ENCODE measurements around the gene DMXL1. TPM values are rescaled to one million over a fixed set of nuclear protein-coding genes. Genes with fewer than 3 reads are reported as not detected.
"Not testable (repeated sequence)": the region's sequence is repeated elsewhere in the genome, so short reads cannot be mapped to it uniquely, and the experiment has no call there.

The DMXL1 gene
- polyA plus RNA-seq, 3 donors, result 8.2 to 10.7 (median 8.9) TPM

DNA sequence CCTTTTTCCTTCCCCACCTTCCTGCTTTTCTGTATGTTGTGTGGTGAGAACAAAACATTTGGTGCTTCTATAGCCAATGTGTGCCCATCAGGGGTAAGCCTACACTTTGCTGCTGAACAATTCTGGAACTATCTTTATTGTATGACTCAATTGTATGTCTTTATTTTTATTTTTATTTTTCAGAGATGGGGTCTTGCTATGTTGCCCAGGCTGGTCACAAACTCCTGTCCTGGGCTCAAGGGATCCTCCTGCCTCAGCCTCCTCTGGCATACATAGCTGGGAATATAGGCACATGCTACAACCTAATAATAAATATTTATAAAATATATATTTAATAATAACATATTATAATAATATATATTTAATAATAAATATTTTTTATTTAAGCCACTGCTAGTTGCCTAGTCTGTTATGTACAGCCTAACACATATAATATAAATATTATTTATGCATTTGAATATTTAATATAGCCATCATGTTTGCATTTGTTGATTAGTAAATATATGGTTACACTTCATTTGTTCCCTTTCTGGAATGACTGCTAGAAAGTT, 11.8 kb upstream of the DMXL1 start:
- no peak overlapping the region for H3K27ac ChIP-seq (ENCODE audit: low read depth, low read length)

DNA sequence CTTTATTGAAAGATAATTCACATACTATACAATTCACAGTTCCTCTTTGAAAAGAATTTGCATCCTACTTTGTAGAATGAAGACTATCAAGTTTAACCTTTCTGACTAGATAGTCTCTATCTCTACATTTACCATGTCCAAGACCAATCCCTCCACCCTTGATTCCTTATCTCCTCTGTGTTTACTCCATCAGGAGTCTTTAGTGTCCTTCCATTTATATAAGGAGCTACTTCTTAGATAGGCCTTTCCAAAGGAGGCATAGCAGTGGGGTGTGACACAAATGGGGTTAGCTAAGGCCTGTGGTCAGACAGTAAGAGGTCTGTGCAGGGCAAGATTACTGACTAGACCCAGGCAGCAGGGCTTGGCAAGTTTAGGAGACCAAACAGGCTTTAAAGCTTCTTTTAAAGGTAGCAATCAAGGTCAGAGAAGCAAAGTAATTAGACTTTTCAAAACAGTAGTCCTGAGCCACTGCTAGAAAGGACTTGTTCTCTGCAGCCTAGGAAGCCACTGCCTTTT, 11.1 kb upstream of the DMXL1 start:
- no peak overlapping the region for H3K27ac ChIP-seq (ENCODE audit: low read depth, low read length)

GRCh38 chr5:119063579-119064379, 7.1 kb upstream of the DMXL1 start:
- no peak overlapping the region for H3K27ac ChIP-seq (ENCODE audit: low read depth, low read length)
- 26 to 27% (median 27%) methylated on average over 5 of the region's 5 CpGs for WGBS, 3 donors

GRCh38 chr5:119067450-119067849, 3.4 kb upstream of the DMXL1 start:
- no peak overlapping the region for H3K27ac ChIP-seq (ENCODE audit: low read depth, low read length)
- 79 to 93% (median 83%) methylated on average over 4 of the region's 4 CpGs for WGBS, 3 donors

- peak overlapping the region; percentile 95 for H3K27ac ChIP-seq (ENCODE audit: low read depth, low read length)
- WGBS, 3 donors, result 1% methylated on average over 9 of the region's 9 CpGs
Measured at GRCh38 chr5:119070578-119070827, 384 bp upstream of the DMXL1 start.

DNA sequence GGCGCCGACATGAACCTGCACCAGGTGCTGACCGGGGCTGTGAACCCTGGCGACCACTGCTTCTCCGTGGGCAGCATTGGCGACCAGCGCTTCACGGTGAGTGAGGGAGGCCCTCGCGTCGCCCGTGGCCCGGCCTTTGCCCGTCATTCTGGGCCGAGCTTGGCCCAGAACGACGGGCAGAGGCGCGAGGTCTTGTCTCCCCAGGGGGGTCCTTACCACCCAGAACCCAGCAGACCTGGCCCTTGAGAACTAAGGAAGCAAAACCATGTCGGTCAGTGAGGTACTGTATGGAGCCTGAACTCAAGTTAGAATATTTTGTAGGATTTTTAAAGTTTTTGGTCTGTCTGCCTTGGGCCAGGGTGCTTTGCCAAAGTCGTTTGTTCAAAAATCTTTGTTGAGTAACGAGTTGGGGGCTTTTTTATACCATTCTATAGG, 691 bp downstream of the DMXL1 start:
- WGBS, 3 donors, result 0% methylated on average over 21 to 22 of the region's 22 CpGs
- H3K27ac ChIP-seq (ENCODE audit: low read depth, low read length), result peak overlapping the region; percentile 95

DNA sequence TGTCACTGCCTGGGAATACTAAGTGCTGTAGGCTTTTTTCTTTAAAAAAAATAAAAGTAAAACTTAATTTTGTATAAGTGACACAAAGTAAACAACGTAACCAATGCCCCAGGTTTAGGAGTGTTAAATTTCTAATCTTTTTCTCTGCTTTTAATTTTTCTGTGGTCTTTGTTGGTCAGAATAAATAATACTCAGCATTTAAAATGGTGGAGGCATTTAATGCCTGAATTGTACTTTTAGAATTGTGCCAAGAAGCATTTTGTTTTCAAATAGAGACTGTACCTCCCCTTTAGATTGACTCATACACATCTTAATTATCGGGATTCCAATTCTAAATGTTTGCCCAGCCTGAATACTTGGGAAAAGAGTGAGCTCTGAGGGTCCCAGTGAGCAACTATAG, 1.6 kb downstream of the DMXL1 start:
- H3K27ac ChIP-seq (ENCODE audit: low read depth, low read length), result no peak overlapping the region
- 36 to 80% (median 71%) methylated on average over 2 of the region's 2 CpGs for WGBS, 3 donors

GRCh38 chr5:119073746-119074337, 3.0 kb downstream of the DMXL1 start:
- WGBS, 3 donors, result 87 to 94% (median 94%) methylated on average over 9 of the region's 9 CpGs
- not testable (repeated sequence) for H3K27ac ChIP-seq (ENCODE audit: low read depth, low read length)

- no peak overlapping the region for H3K27ac ChIP-seq (ENCODE audit: low read depth, low read length)
- 80 to 84% (median 81%) methylated on average over 3 of the region's 3 CpGs for WGBS, 3 donors
Measured at GRCh38 chr5:119074419-119074818, 3.5 kb downstream of the DMXL1 start.

DNA sequence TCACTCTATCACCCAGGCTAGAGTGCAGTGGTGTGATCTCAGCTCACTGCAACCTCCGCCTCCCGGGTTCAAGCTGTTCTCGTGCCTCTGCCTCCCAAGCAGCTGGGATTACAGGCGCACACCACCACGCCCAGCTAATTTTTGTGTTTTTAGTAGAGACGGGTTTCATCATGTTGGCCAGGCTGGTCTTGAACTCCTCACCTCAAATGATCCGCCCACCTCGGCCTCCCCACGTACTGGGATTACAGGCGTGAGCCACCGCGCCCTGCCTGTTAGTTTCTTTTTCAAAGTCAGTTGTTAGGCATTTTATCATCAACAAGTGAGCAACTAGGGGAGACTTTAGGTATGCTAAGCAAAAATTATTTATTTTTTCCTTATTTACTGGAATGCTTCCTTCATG, 4.4 kb downstream of the DMXL1 start:
- H3K27ac ChIP-seq (ENCODE audit: low read depth, low read length), result not testable (repeated sequence)
- WGBS, 3 donors, result 93 to 97% (median 97%) methylated on average over 12 of the region's 12 CpGs

GRCh38 chr5:119076080-119076479, 5.2 kb downstream of the DMXL1 start:
- H3K27ac ChIP-seq (ENCODE audit: low read depth, low read length), result no peak overlapping the region
- WGBS, 3 donors, result 32 to 82% (median 74%) methylated on average over 1 of the region's 1 CpG

GRCh38 chr5:119077444-119077843, 6.6 kb downstream of the DMXL1 start:
- H3K27ac ChIP-seq (ENCODE audit: low read depth, low read length), result no peak overlapping the region
- WGBS, 3 donors, result 92 to 94% (median 92%) methylated on average over 5 of the region's 5 CpGs

- no peak overlapping the region for H3K27ac ChIP-seq (ENCODE audit: low read depth, low read length)
- 89 to 100% (median 100%) methylated on average over 1 of the region's 1 CpG for WGBS, 3 donors
Measured at GRCh38 chr5:119078071-119078846, 7.4 kb downstream of the DMXL1 start.

DNA sequence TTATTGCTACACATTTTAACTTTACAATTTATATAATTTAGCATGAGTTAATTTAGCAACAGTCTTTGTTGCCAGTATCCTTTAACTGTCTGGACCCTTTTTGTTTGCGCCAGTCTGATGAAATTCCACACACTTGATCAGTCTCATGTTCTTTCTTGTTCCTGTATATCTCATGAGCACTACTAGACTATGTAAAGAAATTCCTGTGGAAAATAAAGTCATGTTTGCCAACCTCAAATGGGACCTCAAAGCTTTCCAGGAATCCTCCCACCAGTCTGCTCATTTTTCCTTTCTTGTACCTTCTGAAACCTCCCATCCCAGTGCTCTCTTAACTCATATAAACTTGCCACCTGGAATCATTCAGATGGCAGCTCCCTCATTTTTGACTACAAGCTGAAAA, 8.0 kb downstream of the DMXL1 start:
- no peak overlapping the region for H3K27ac ChIP-seq (ENCODE audit: low read depth, low read length)
- 78 to 100% (median 84%) methylated on average over 1 of the region's 1 CpG for WGBS, 3 donors

- WGBS, 3 donors, result 57 to 75% (median 71%) methylated on average over 3 of the region's 3 CpGs
Measured at GRCh38 chr5:119079318-119079921, 8.5 kb downstream of the DMXL1 start.

DNA sequence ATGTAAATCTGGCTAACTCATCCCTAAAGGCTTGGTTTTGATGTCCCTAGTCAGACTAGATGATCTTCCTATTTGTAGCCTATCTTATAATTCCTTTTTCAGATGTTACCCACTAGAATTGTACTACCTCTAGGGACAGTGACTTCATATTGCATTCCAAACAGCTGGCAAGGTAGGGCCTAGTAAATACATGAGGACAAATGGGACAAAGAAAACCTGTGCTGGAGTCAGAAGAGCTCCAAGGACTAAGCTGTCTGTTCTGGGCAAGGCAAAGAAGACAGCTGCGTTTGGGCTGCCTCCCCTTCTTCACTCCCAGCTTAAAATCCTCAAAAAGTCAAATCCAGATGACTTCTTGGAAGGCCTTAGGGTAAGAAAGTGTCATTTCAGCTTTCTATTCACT, 10.0 kb downstream of the DMXL1 start:
- no peak overlapping the region for H3K27ac ChIP-seq (ENCODE audit: low read depth, low read length)
- 67 to 77% (median 69%) methylated on average over 1 of the region's 1 CpG for WGBS, 3 donors

More at GRCh38 chr5:119079318-119079921, 8.5 kb downstream of the DMXL1 start:
- no peak overlapping the region for H3K27ac ChIP-seq (ENCODE audit: low read depth, low read length)

DNA sequence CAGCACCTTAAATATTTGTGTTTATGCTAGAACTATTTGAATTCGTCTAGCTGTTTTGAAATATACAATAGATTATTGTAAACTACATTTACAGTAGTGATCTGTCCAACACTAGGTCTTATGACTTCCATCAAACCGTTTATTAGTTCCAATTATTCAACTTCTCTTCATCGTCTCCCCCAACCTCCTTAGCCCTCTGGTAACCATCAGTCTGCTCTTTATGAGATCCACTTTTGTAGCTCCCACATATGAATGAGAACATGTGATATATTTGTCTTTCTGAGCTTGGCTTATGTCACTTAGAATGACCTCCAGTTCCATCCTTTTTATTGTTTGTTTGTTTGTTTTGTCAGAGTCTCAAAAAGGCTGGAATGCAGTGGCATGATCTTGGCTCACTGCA, 11.8 kb downstream of the DMXL1 start:
- no peak overlapping the region for H3K27ac ChIP-seq (ENCODE audit: low read depth, low read length)
- 74 to 87% (median 86%) methylated on average over 3 of the region's 3 CpGs for WGBS, 3 donors

DNA sequence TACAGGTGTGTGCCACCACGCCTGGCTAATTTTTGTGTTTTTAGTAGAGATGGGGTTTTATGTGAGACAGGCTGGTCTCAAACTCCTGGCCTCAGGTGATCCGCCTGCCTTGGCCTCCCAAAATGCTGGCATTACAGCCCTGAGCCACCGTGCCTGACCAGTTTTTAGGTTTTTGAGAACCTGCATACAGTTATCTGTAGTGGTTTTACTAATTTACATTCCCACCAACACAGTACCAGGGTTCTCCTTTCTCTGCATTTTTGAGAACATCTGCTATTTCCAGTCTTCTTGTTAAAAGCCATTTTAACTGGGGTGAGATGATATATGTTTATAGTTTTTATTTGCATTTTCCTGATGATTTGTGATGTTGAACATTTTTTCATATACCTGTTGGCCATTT, 12.8 kb downstream of the DMXL1 start:
- WGBS, 3 donors, result 93 to 96% (median 93%) methylated on average over 3 of the region's 3 CpGs
- H3K27ac ChIP-seq (ENCODE audit: low read depth, low read length), result no peak overlapping the region

GRCh38 chr5:119088438-119088837, 17.6 kb downstream of the DMXL1 start:
- 37 to 84% (median 81%) methylated on average over 2 of the region's 2 CpGs for WGBS, 3 donors
- H3K27ac ChIP-seq (ENCODE audit: low read depth, low read length), result no peak overlapping the region

All from adipose tissue (tissue), 3 donors.